D341Med (cell line): ENCODE results near the gene AGAP1.

Source experiments
- DNase-seq: peaks from one replicate; pipeline ENCODE4 v3.0.0; 2012; ENCODE audit warnings: low spot score

The AGAP1 gene

GRCh38 chr2:235966932-235967757 lies 473.3 kb downstream of the AGAP1 start:
- no peak for DNase-seq

GRCh38 chr2:235968155-235968554 lies 474.3 kb downstream of the AGAP1 start:
- no peak for DNase-seq

- peak; percentile 46 for DNase-seq
Observed at GRCh38 chr2:235968616-235969324, 474.9 kb downstream of the AGAP1 start.

- no peak for DNase-seq
Observed at GRCh38 chr2:235970204-235971040, 476.6 kb downstream of the AGAP1 start.

GRCh38 chr2:235976516-235976915 lies 482.7 kb downstream of the AGAP1 start:
- DNase-seq: no peak

GRCh38 chr2:235976956-235977355 lies 483.1 kb downstream of the AGAP1 start:
- DNase-seq: no peak

GRCh38 chr2:235977445-235977844 lies 483.6 kb downstream of the AGAP1 start:
- no peak for DNase-seq

GRCh38 chr2:235978022-235978421 lies 484.2 kb downstream of the AGAP1 start:
- no peak for DNase-seq

- DNase-seq: no peak
Observed at GRCh38 chr2:235979037-235979436, 485.2 kb downstream of the AGAP1 start.

GRCh38 chr2:235979753-235980435 lies 486.1 kb downstream of the AGAP1 start:
- DNase-seq: no peak

GRCh38 chr2:235981631-235982030 lies 487.8 kb downstream of the AGAP1 start:
- no peak for DNase-seq

GRCh38 chr2:235983016-235983415 lies 489.2 kb downstream of the AGAP1 start:
- no peak for DNase-seq

GRCh38 chr2:235984552-235984951 lies 490.7 kb downstream of the AGAP1 start:
- DNase-seq: no peak

GRCh38 chr2:235986361-235986760 lies 492.5 kb downstream of the AGAP1 start:
- DNase-seq: no peak

- DNase-seq: no peak
Observed at GRCh38 chr2:235988271-235989015, 494.6 kb downstream of the AGAP1 start.

GRCh38 chr2:235989591-235989990 lies 495.7 kb downstream of the AGAP1 start:
- DNase-seq: no peak

- no peak for DNase-seq
Observed at GRCh38 chr2:235990344-235990743, 496.5 kb downstream of the AGAP1 start.

GRCh38 chr2:235992024-235992423 lies 498.2 kb downstream of the AGAP1 start:
- DNase-seq: no peak

- peak; percentile 58 for DNase-seq
Observed at GRCh38 chr2:235996419-235996818, 502.6 kb downstream of the AGAP1 start.

GRCh38 chr2:235999011-235999410 lies 505.2 kb downstream of the AGAP1 start:
- DNase-seq: no peak

- no peak for DNase-seq
Observed at GRCh38 chr2:236001166-236001828, 507.5 kb downstream of the AGAP1 start.
